K562 (cell line): ENCODE results near the gene SCFD2. TPM values are rescaled to one million over a fixed set of nuclear protein-coding genes. Genes with fewer than 3 reads are reported as not detected.
"Not testable (repeated sequence)": the region's sequence is repeated elsewhere in the genome, so short reads cannot be mapped to it uniquely, and the experiment has no call there.

Experiments used
- ATAC-seq: fragments of 200-7000 bp; cut with Tn5 transposase; 3 replicates; pipeline ENCODE4 v1.9.1; 2020; ENCODE audit warnings: moderate library complexity
- BruUV-seq: library from RNA; stranded (reverse); fragments of 400-500 nt; replicated peaks from 2 replicates; lab custom pipeline; 2021; lab: Mats Ljungman, UMichigan
- CTCF ChIA-PET: fragments of 300-600 bp; formaldehyde crosslinking; extraction: SDS; loops from one replicate; lab custom pipeline; 2021; ENCODE audit warnings: low intra/inter-chr PET ratio; lab: Yijun Ruan, JAX
- POLR2A ChIA-PET: fragments of 300-600, 350-650 bp; sonication (Branson Sonifier 250); formaldehyde crosslinking; extraction: SDS; loops from one replicate; lab custom pipeline; 2021; ENCODE audit warnings: antibody characterized with exemption, inconsistent platforms; lab: Yijun Ruan, JAX
- DNase-seq, 4 experiments: peaks; one replicate each; pipeline versions ENCODE4 v3.0.0 to v3.0.0-alpha.2; 2011 to 2018; ENCODE audit warnings: low spot score in 3 of 4, mixed read lengths in 3 of 4; ENCODE audit errors: extremely low read depth in 1 of 4
- FAIRE-seq: peaks from 2 replicates; lab custom pipeline; 2011; peaks lifted over from hg19 to GRCh38; lab: Jason Lieb, UNC
- H2AFZ ChIP-seq: 2 replicates; pipeline ENCODE4 v1.6.0; 2011; ENCODE audit warnings: low read depth, low read length, control low read depth, inconsistent platforms
- H3K27ac ChIP-seq: fragments of 200-600 bp; 3 replicates; pipeline ENCODE4 v1.8.0; 2011; ENCODE audit warnings: low read depth, mild to moderate bottlenecking, control low read depth, inconsistent platforms, low read length, moderate library complexity, mixed read lengths; ENCODE audit errors: extremely low read depth
- H3K27me3 ChIP-seq, 2 experiments: fragments of 300-600 bp in 1 of 2; 2 replicates in 1 of 2; 3 replicates in 1 of 2; pipeline versions ENCODE4 v1.6.0 to v1.8.0; 2011; ENCODE audit warnings: inconsistent platforms in 2 of 2, low read length in 2 of 2, mild to moderate bottlenecking in 1 of 2, mixed read lengths in 1 of 2, moderate library complexity in 1 of 2; ENCODE audit not compliant: control insufficient read depth in 2 of 2, insufficient read depth in 2 of 2
- H3K36me3 ChIP-seq: fragments of 300-600 bp; 3 replicates; pipeline ENCODE4 v1.8.0; 2011; ENCODE audit warnings: mild to moderate bottlenecking, low read length, inconsistent platforms; ENCODE audit not compliant: control insufficient read depth, insufficient read depth
- H3K4me1 ChIP-seq, 2 experiments: fragments of 200-600 bp in 1 of 2; replicated peaks in 1 of 2; 2 replicates in 1 of 2; 3 replicates in 1 of 2; pipeline versions ENCODE4 v1.5.1 to v1.8.0; 2011; ENCODE audit warnings: inconsistent platforms in 2 of 2, low read length in 2 of 2, mild to moderate bottlenecking in 1 of 2, mixed read lengths in 1 of 2, moderate library complexity in 1 of 2; ENCODE audit not compliant: control insufficient read depth in 2 of 2, insufficient read depth in 2 of 2
- H3K4me2 ChIP-seq: 2 replicates; pipeline ENCODE4 v1.6.1; 2011; ENCODE audit warnings: low read length, control low read depth, inconsistent platforms, mixed read lengths; ENCODE audit not compliant: insufficient read depth
- H3K4me3 ChIP-seq: fragments of 200-600 bp; sonication (generic), shearing (Covaris generic); 2 replicates; pipeline ENCODE4 v1.5.1; 2016; ENCODE audit warnings: control low read depth, inconsistent platforms
- H3K79me2 ChIP-seq: fragments of 200-600 bp; 3 replicates; pipeline ENCODE4 v1.8.0; 2011; ENCODE audit warnings: low read length, inconsistent platforms; ENCODE audit not compliant: control insufficient read depth, insufficient read depth
- H3K9ac ChIP-seq, 2 experiments: 2 replicates each; pipeline versions ENCODE4 v1.6.0 to v1.6.1; 2011; ENCODE audit warnings: low read depth in 2 of 2, low read length in 2 of 2, control low read depth in 1 of 2, inconsistent platforms in 1 of 2, mild to moderate bottlenecking in 1 of 2, mixed read lengths in 1 of 2; ENCODE audit not compliant: insufficient read depth in 1 of 2
- H3K9me1 ChIP-seq: one replicate; pipeline ENCODE4 v1.6.0; 2011; ENCODE audit warnings: inconsistent platforms, mild to moderate bottlenecking, low read length, moderate library complexity; ENCODE audit not compliant: control insufficient read depth, insufficient read depth
- H3K9me3 ChIP-seq: replicated peaks from 2 replicates; pipeline ENCODE4 v1.5.1; 2011; ENCODE audit warnings: low read depth, low read length, inconsistent platforms; ENCODE audit not compliant: control insufficient read depth, insufficient read depth
- H4K20me1 ChIP-seq: replicated peaks from 2 replicates; pipeline ENCODE4 v1.6.1; 2011; ENCODE audit warnings: low read length, inconsistent platforms, mixed read lengths; ENCODE audit not compliant: control insufficient read depth, insufficient read depth
- BRCA1 ChIP-seq, 2 experiments: fragments of 450-650 bp in 1 of 2; sonication (generic) in 1 of 2; formaldehyde crosslinking in 1 of 2; IDR thresholded peaks; 2 replicates each; pipeline versions ENCODE4 v1.5.0 to v1.6.1; 2017 to 2020; ENCODE audit warnings: mild to moderate bottlenecking in 1 of 2, missing genetic modification reagents in 1 of 2
- HNRNPH1 ChIP-seq: fragments of 200-400 bp; formaldehyde crosslinking; optimal IDR thresholded peaks from 2 replicates; pipeline ENCODE3; 2017; ENCODE audit warnings: low read depth, mild to moderate bottlenecking, low read length, moderate library complexity
- PPARD ChIP-seq: fragments of 250-450 bp; sonication (Bioruptor Pico); IDR thresholded peaks from 2 replicates; pipeline ENCODE4 v1.8.0; 2022; ENCODE audit warnings: inconsistent platforms, mild to moderate bottlenecking, moderate library complexity
- PTBP1 ChIP-seq: fragments of 200-400 bp; formaldehyde crosslinking; IDR thresholded peaks from 2 replicates; pipeline ENCODE4 v1.6.1; 2017; ENCODE audit warnings: low read depth, low read length
- RBM34 ChIP-seq: fragments of 200-400 bp; formaldehyde crosslinking; IDR thresholded peaks from 2 replicates; pipeline ENCODE4 v1.6.1; 2018; ENCODE audit warnings: low read length, borderline replicate concordance; ENCODE audit not compliant: insufficient read depth
- RHOXF2B ChIP-seq: fragments of 250-450 bp; sonication (Bioruptor Pico); conservative IDR thresholded peaks from 2 replicates; pipeline ENCODE4 v1.5.1; 2021
- SMAD2 ChIP-seq: fragments of 150-350 bp; IDR thresholded peaks from 2 replicates; pipeline ENCODE4 v1.6.1; 2014; ENCODE audit warnings: low read depth, mild to moderate bottlenecking, low read length
- SRSF3 ChIP-seq: fragments of 200-400 bp; formaldehyde crosslinking; IDR thresholded peaks from 2 replicates; pipeline ENCODE4 v1.6.1; 2016; ENCODE audit warnings: mild to moderate bottlenecking, low read length, moderate library complexity; ENCODE audit not compliant: insufficient read depth
- ZNF384 ChIP-seq: IDR thresholded peaks from 2 replicates; pipeline ENCODE4 v1.6.1; 2012; ENCODE audit warnings: low read depth, low read length, improper control_type of control experiment
- ZNF77 ChIP-seq: fragments of 250-450 bp; sonication (Bioruptor Pico); IDR thresholded peaks from 2 replicates; pipeline ENCODE4 v1.5.0; 2020
- WGBS: fragments of 100-300 bp; shearing (Covaris generic); methylation state at CpG from one replicate; pipeline ENCODE4 v1.1.6; 2016; ENCODE audit warnings: low coverage, mixed read lengths; ENCODE audit not compliant: insufficient coverage; ENCODE audit errors: missing lambda C conversion rate; 5-methylcytosine and 5-hydroxymethylcytosine counted together
- in situ Hi-C: fragments of 300-500 bp; cut with MboI; formaldehyde crosslinking; loops from 4 replicates; pipeline ENCODE4 v1.15.0; 2018; ENCODE audit warnings: inconsistent platforms, mixed read lengths
- intact Hi-C: fragments of 100-400 bp; cut with micrococcal nuclease; formaldehyde crosslinking; loops from 2 replicates; pipeline ENCODE4 v1.14.2; 2022
- polyA plus RNA-seq, 8 experiments: library from polyadenylated mRNA; depleted of rRNA in 4 of 8; stranded (reverse) in 5 of 8; unstranded in 3 of 8; fragments of >200 nt; fragmentation: Nextera tagmentation in 2 of 8; fragmentation: Illumina TruSeq in 1 of 8; extraction: Ambion mirVana in 2 of 8; extraction: Trizol in 1 of 8; gene quantifications; 2 replicates each; pipeline versions ENCODE4 v1.2.1 to v1.2.3, GENCODE V29; 2011 to 2014; ENCODE audit warnings: inconsistent platforms in 1 of 8, missing spikeins in 1 of 8
- total RNA-seq, 7 experiments: library from RNA; depleted of rRNA in 6 of 7; stranded (reverse); fragments of >200 nt in 6 of 7; fragmentation: Illumina TruSeq in 2 of 7; extraction: Trizol in 2 of 7; gene quantifications; 2 replicates each; pipeline versions ENCODE4 v1.2.1 to v1.2.3, GENCODE V29; 2011 to 2021; ENCODE audit warnings: low replicate concordance in 1 of 7
- TF ChIP-seq, protein P1 (sequence below): conservative IDR thresholded peaks from 2 replicates; pipeline ENCODE4 v1.6.1; 2011; ENCODE audit warnings: low read depth, mild to moderate bottlenecking, low read length; ENCODE audit not compliant: control insufficient read depth
- TF ChIP-seq, protein P2 (sequence below): fragments of 450-650 bp; formaldehyde crosslinking; IDR thresholded peaks from 2 replicates; pipeline ENCODE4 v1.4.0; 2022; ENCODE audit warnings: missing genetic modification characterization

Gene SCFD2
- total and polyA plus RNA-seq, 9 of the 15 experiments (the other 6 are each of a cell fraction or from before 2014, with no cell fraction given): 5.7 to 30.3 (median 22.8) TPM

DNA sequence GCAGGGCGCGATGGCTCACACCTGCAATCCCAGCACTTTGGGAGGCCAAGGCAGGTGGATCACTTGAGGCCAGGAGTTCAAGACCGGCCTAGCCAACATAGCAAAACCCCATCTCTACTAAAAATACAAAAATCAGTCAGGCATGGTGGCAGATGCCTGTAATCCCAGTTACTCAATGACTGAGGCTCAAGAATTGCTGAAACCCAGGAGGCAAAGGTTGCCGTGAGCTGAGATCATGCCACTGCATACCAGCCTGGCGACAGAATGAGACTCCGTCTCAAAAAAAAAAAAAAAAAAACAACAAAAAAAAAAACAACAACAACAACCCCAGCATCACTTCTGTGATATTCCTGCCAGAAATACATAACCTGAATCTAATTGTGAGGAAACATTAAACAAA lies 30.9 kb downstream of the SCFD2 start:
- H3K27me3 ChIP-seq, H3K9me1 ChIP-seq, in situ Hi-C loops, H4K20me1 ChIP-seq, ATAC-seq, DNase-seq, H3K27ac ChIP-seq, H3K36me3 ChIP-seq, H3K4me1 ChIP-seq, H3K9me3 ChIP-seq, CTCF ChIA-PET, intact Hi-C loops, H3K9ac ChIP-seq, FAIRE-seq, H3K79me2 ChIP-seq, POLR2A ChIA-PET, BruUV-seq, H3K4me2 ChIP-seq, H3K4me3 ChIP-seq, H2AFZ ChIP-seq: not testable (repeated sequence)
- WGBS: 97% methylated on average over 4 of the region's 6 CpGs

DNA sequence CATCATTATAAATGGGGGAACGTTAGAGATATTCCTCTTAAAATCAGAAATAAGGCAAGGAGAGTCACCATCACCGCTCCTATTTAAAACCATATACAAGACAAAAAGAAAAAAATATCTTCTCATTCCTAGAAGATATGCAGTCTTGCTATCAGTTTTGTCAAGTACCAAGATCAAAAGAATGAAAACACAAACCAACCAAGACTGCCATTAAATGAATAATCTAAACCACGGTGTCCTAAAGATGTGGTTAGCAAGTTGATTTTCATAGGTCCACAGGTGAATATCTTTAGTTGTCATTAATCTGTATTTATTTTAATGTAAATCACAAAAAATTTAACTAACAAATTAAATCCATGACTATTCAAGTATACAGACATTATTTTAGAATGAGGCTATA lies 39.3 kb downstream of the SCFD2 start:
- Histone ChIP-seq H4K20me1 (no peaks in the 10 kb centered on the region), H2AFZ (no peak overlapping the region), H3K36me3 (no peaks in the 10 kb centered on the region), H3K4me2 (no peak overlapping the region), H3K27me3 (no peaks in the 10 kb centered on the region), H3K9me3 (no peaks in the 10 kb centered on the region), H3K4me1 (peaks cover 0 to 2% of the 10 kb centered on the region in 2 experiments; a peak in 2 of 5 replicates), H3K79me2 (peaks cover 4% of the 10 kb centered on the region), H3K9me1 (no peaks in the 10 kb centered on the region), H3K4me3 (no peak overlapping the region), H3K9ac (no peak overlapping the region), H3K27ac (no peak overlapping the region)
- POLR2A ChIA-PET: no interaction called here
- DNase-seq: no peak
- intact Hi-C loops (no loop called here), in situ Hi-C loops (no loop called here)
- CTCF ChIA-PET: no interaction called here
- 53% methylated on average over 3 of the region's 3 CpGs for WGBS
- no TSS peak for BruUV-seq
- TF ChIP-seq ZNF77: no peak
- no peak for TF ChIP-seq PPARD (CRISPR knock-in tag)
- TF ChIP-seq PTBP1: no peak
- TF ChIP-seq ZNF384: no peak
- no peak for TF ChIP-seq BRCA1 (IDR thresholded peaks at IDR 0.05)
- TF ChIP-seq BRCA1 (CRISPR knock-in tag; IDR thresholded peaks at IDR 0.05): no peak
- TF ChIP-seq, protein P1, sequence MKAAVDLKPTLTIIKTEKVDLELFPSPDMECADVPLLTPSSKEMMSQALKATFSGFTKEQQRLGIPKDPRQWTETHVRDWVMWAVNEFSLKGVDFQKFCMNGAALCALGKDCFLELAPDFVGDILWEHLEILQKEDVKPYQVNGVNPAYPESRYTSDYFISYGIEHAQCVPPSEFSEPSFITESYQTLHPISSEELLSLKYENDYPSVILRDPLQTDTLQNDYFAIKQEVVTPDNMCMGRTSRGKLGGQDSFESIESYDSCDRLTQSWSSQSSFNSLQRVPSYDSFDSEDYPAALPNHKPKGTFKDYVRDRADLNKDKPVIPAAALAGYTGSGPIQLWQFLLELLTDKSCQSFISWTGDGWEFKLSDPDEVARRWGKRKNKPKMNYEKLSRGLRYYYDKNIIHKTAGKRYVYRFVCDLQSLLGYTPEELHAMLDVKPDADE: no peak
- no peak for TF ChIP-seq HNRNPH1
- TF ChIP-seq SRSF3: no peak
- TF ChIP-seq RBM34: no peak
- TF ChIP-seq RHOXF2B (CRISPR knock-in tag): no peak
- TF ChIP-seq SMAD2: no peak
- TF ChIP-seq, protein P2, sequence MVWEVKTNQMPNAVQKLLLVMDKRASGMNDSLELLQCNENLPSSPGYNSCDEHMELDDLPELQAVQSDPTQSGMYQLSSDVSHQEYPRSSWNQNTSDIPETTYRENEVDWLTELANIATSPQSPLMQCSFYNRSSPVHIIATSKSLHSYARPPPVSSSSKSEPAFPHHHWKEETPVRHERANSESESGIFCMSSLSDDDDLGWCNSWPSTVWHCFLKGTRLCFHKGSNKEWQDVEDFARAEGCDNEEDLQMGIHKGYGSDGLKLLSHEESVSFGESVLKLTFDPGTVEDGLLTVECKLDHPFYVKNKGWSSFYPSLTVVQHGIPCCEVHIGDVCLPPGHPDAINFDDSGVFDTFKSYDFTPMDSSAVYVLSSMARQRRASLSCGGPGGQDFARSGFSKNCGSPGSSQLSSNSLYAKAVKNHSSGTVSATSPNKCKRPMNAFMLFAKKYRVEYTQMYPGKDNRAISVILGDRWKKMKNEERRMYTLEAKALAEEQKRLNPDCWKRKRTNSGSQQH: no peak
- no peak for FAIRE-seq
- ATAC-seq: no peak
